WTC11 (cell line): ENCODE results near the gene YTHDC2.

Experiments used
- CBFB ChIP-seq: sonication (generic); formaldehyde crosslinking; IDR thresholded peaks from 2 replicates; pipeline ENCODE4 v1.8.1; 2022; ENCODE audit warnings: mild to moderate bottlenecking, low read depth, missing genetic modification reagents
- EMX1 ChIP-seq: fragments of 250-450 bp; sonication (Bioruptor Pico); IDR thresholded peaks from 2 replicates; pipeline ENCODE4 v1.8.0; 2021; ENCODE audit warnings: mild to moderate bottlenecking
- ESRRA ChIP-seq: sonication (generic); formaldehyde crosslinking; IDR thresholded peaks from 2 replicates; pipeline ENCODE4 v1.8.1; 2022; ENCODE audit warnings: mild to moderate bottlenecking, missing genetic modification reagents, borderline replicate concordance
- GABPB1 ChIP-seq: sonication (generic); formaldehyde crosslinking; IDR thresholded peaks from 2 replicates; pipeline ENCODE4 v1.8.1; 2023; ENCODE audit warnings: mild to moderate bottlenecking, missing genetic modification reagents
- SP1 ChIP-seq: sonication (generic); formaldehyde crosslinking; conservative IDR thresholded peaks from 2 replicates; pipeline ENCODE4 v1.8.1; 2022; ENCODE audit warnings: missing genetic modification reagents
- ZNF138 ChIP-seq: sonication (generic); formaldehyde crosslinking; conservative IDR thresholded peaks from 2 replicates; pipeline ENCODE4 v1.8.1; 2022; ENCODE audit warnings: mild to moderate bottlenecking, moderate library complexity, missing genetic modification reagents
- TF ChIP-seq, protein P1 (sequence below): sonication (generic); formaldehyde crosslinking; IDR thresholded peaks from 2 replicates; pipeline ENCODE4 v1.8.1; 2023; ENCODE audit warnings: mild to moderate bottlenecking, missing genetic modification reagents, moderate library complexity
- TF ChIP-seq, protein P2 (sequence below): sonication (generic); formaldehyde crosslinking; conservative IDR thresholded peaks from 2 replicates; pipeline ENCODE4 v1.8.1; 2022; ENCODE audit warnings: mild to moderate bottlenecking, missing genetic modification reagents
- TF ChIP-seq, protein P3 (sequence below): fragments of 200-600 bp; IDR thresholded peaks from 2 replicates; pipeline ENCODE4 v1.8.0; 2022; ENCODE audit warnings: antibody characterized with exemption
- TF ChIP-seq, protein P4 (sequence below): fragments of 250-450 bp; sonication (Bioruptor Pico); conservative IDR thresholded peaks from 2 replicates; pipeline ENCODE4 v1.9.0; 2021; ENCODE audit warnings: mild to moderate bottlenecking

DNA sequence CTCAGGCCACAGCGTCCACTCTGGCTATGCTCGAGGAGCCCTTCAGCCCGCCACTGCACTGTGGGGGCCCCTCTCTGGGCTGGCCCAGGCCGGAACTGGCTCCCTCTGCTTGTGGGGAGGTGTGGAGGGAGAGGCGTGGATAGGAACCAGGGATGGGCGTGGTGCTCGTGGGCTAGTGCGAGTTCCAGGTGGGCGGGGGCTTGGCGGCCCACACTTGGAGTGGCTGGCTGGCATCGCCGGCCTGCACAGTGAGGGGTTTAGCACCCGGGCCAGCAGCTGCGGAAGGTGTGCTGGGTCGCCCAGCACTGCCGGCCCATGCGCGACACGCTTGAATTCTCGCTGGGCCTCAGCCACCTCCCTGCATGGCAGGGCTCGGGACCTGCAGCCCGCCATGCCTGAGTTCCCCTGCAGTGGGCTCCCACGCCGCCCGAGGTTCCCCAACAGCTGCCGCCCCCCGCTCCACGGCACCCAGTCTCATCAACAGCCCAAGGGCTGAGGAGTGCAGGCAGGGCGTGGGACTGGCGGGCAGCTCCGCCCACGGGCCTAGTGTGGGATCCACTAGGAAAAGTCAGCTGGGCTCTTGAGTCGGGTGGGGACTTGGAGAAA is 103.8 kb downstream of the YTHDC2 start:
- TF ChIP-seq, protein P1, sequence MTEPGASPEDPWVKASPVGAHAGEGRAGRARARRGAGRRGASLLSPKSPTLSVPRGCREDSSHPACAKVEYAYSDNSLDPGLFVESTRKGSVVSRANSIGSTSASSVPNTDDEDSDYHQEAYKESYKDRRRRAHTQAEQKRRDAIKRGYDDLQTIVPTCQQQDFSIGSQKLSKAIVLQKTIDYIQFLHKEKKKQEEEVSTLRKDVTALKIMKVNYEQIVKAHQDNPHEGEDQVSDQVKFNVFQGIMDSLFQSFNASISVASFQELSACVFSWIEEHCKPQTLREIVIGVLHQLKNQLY (CRISPR knock-in tag): no peak
- TF ChIP-seq, protein P2, sequence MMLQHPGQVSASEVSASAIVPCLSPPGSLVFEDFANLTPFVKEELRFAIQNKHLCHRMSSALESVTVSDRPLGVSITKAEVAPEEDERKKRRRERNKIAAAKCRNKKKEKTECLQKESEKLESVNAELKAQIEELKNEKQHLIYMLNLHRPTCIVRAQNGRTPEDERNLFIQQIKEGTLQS (CRISPR knock-in tag): no peak
- TF ChIP-seq, protein P3, sequence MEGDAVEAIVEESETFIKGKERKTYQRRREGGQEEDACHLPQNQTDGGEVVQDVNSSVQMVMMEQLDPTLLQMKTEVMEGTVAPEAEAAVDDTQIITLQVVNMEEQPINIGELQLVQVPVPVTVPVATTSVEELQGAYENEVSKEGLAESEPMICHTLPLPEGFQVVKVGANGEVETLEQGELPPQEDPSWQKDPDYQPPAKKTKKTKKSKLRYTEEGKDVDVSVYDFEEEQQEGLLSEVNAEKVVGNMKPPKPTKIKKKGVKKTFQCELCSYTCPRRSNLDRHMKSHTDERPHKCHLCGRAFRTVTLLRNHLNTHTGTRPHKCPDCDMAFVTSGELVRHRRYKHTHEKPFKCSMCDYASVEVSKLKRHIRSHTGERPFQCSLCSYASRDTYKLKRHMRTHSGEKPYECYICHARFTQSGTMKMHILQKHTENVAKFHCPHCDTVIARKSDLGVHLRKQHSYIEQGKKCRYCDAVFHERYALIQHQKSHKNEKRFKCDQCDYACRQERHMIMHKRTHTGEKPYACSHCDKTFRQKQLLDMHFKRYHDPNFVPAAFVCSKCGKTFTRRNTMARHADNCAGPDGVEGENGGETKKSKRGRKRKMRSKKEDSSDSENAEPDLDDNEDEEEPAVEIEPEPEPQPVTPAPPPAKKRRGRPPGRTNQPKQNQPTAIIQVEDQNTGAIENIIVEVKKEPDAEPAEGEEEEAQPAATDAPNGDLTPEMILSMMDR: no peak
- TF ChIP-seq ZNF138 (CRISPR knock-in tag) (no peak), GABPB1 (no peak), ESRRA (no peak), CBFB (CRISPR knock-in tag) (no peak), EMX1 (CRISPR knock-in tag) (no peak), SP1 (CRISPR knock-in tag) (no peak)
- TF ChIP-seq, protein P4, sequence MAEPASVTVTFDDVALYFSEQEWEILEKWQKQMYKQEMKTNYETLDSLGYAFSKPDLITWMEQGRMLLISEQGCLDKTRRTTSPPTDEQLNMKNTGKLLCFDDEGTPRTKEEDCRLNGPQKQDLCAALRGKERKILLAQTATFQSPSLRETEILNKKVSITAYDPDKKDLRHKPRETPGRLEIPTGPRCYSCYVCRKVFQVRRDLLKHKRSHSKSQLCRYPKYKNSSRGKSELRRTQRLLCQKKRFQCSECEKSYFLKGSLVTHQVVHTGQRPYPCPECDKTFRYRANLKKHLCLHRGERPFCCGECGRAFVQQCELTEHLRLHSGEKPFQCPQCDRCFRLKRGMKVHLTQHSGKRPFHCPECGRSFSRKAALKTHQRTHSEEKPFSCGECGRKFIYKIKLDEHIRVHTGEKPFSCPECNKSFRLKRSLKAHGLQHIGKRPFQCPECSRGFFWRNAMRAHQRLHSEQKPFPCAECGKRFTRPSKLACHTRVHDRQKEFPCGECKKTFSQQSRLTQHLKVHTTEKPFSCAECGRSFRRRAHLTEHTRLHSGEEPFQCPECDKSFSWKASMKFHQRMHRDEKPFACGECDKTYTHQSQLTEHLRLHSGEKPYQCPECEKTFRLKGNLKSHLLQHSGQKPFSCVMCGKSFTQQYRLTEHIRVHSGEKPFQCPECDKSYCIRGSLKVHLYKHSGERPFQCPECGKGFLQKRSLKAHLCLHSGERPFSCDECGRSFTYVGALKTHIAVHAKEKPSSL (CRISPR knock-in tag): no peak
